Stomach (tissue), 9 donors: Measurements from ENCODE around the gene RAB1A. TPM values are rescaled to one million over a fixed set of nuclear protein-coding genes. Genes with fewer than 3 reads are reported as not detected.

Experiments used
- DNase-seq, 2 donors: peaks; one replicate each; pipeline versions ENCODE4 v3.0.0 to v3.0.0-alpha.2; 2013 to 2019
- H3K27ac ChIP-seq, 5 donors: fragments of 200-600 bp in 4 of 5; sonication (generic) in 4 of 5; one replicate each; pipeline ENCODE4 v1.5.1; 2013 to 2019; ENCODE audit warnings: mild to moderate bottlenecking in 1 of 5, moderate library complexity in 1 of 5
- H3K27me3 ChIP-seq, 3 donors: fragments of 200-600 bp; sonication (generic); one replicate each; pipeline ENCODE4 v1.5.1; 2017 to 2019; ENCODE audit warnings: mixed run types in 1 of 3
- H3K36me3 ChIP-seq, 4 donors: fragments of 200-600 bp; sonication (generic); 1 replicate in 3 of 4; 2 replicates in 1 of 4; pipeline ENCODE4 v1.5.1; 2016 to 2019
- H3K4me1 ChIP-seq, 4 donors: fragments of 200-600 bp; sonication (generic); one replicate each; pipeline ENCODE4 v1.5.1; 2016 to 2019
- H3K4me3 ChIP-seq, 4 donors: fragments of 200-600 bp; sonication (generic) in 3 of 4; one replicate each; pipeline ENCODE4 v1.5.1; 2016 to 2019; ENCODE audit warnings: mild to moderate bottlenecking in 1 of 4
- H3K9me3 ChIP-seq, 4 donors: fragments of 200-600 bp; sonication (generic); one replicate each; pipeline ENCODE4 v1.5.1; 2016 to 2019
- CTCF ChIP-seq, 7 experiments: fragments of 450-650 bp in 4 of 7; fragments of 200-600 bp in 3 of 7; sonication (generic) in 3 of 7; IDR thresholded peaks; one replicate each; pipeline ENCODE4 v1.5.1; 2016 to 2019; ENCODE audit warnings: antibody characterized with exemption in 7 of 7, control low read depth in 2 of 7, mild to moderate bottlenecking in 1 of 7
- EP300 ChIP-seq: sonication (generic); formaldehyde crosslinking; IDR thresholded peaks from one replicate; pipeline ENCODE4 v1.6.1; 2017; ENCODE audit warnings: antibody characterized with exemption
- POLR2A ChIP-seq, 4 donors: fragments of 450-650 bp; IDR thresholded peaks; one replicate each; pipeline ENCODE4 v1.6.1; 2016; ENCODE audit warnings: antibody characterized with exemption in 4 of 4, control low read depth in 2 of 4, mild to moderate bottlenecking in 1 of 4, moderate library complexity in 1 of 4
- POLR2AphosphoS5 ChIP-seq, 3 donors: sonication (generic); formaldehyde crosslinking; IDR thresholded peaks; one replicate each; pipeline ENCODE4 v1.6.1; 2016; ENCODE audit warnings: antibody characterized with exemption in 3 of 3
- WGBS, 5 donors: extraction: QIAGEN DNeasy Blood & Tissue Kit in 3 of 5; methylation state at CpG; one replicate each; pipeline versions ENCODE4 v1.1.5 to v1.1.7; 2013 to 2018; 5-methylcytosine and 5-hydroxymethylcytosine counted together
- intact Hi-C: fragments of 100-400 bp; cut with DNase I; formaldehyde crosslinking; loops from one replicate; pipeline ENCODE4 v1.15.1; 2023; ENCODE audit warnings: low total_unique reads
- polyA plus RNA-seq, 3 donors: library from polyadenylated mRNA; stranded (reverse); fragments of 200-250 nt; gene quantifications; one replicate each; pipeline ENCODE4 v1.2.3, GENCODE V29; 2013
- total RNA-seq, 5 donors: library from RNA; depleted of rRNA; stranded (reverse); fragments of >200 nt; gene quantifications; one replicate each; pipeline versions ENCODE4 v1.1.0 to v1.2.3, GENCODE V29; 2014 to 2016
- donor health status: healthy with polysubstance abuse.
- donor health status: Bipolar disorder and iron deficiency.
- donor health status: healthy.

RAB1A gene
- total and polyA plus RNA-seq, 8 donors, result 58.2 to 160 (median 88.1) TPM

- Histone ChIP-seq H3K4me3 (no peak overlapping the region), H3K4me1 (peaks cover 15 to 92% (median 55%) of the 10 kb centered on the region in 4 donors), H3K27me3 (no peaks in the 10 kb centered on the region), H3K36me3 (peaks cover 0 to 6% (median 3%) of the 10 kb centered on the region in 4 donors), H3K9me3 (no peaks in the 10 kb centered on the region), H3K27ac (no peak overlapping the region)
- no peak for DNase-seq
- no peak for TF ChIP-seq CTCF (IDR thresholded peaks at IDR 0.05)
- no peak for TF ChIP-seq POLR2AphosphoS5 (IDR thresholded peaks at IDR 0.05)
- TF ChIP-seq EP300, result no peak
- intact Hi-C loops, result no loop called here
- 43 to 57% (median 48%) methylated on average over 3 of the region's 3 CpGs for WGBS, 5 donors
Observed at GRCh38 chr2:65112633-65113032, 17.3 kb downstream of the RAB1A start.

- intact Hi-C loops, result no loop called here
- peaks cover 0 to 13% (median 11%) of the 10 kb centered on the region in 4 donors for H3K36me3 ChIP-seq
- no peak overlapping the region for H3K27ac ChIP-seq
- TF ChIP-seq POLR2AphosphoS5 (IDR thresholded peaks at IDR 0.05), result no peak
- TF ChIP-seq POLR2A (IDR thresholded peaks at IDR 0.05), result no peak
- no peak for TF ChIP-seq EP300
- no peak for TF ChIP-seq CTCF (IDR thresholded peaks at IDR 0.05)
- no peaks in the 10 kb centered on the region for H3K9me3 ChIP-seq
- no peak for DNase-seq
- peaks cover 0 to 87% (median 49%) of the 10 kb centered on the region in 4 donors for H3K4me1 ChIP-seq
- 48 to 64% (median 54%) methylated on average over 6 of the region's 6 CpGs for WGBS, 5 donors
- no peaks in the 10 kb centered on the region for H3K27me3 ChIP-seq
- no peak overlapping the region for H3K4me3 ChIP-seq
Observed at GRCh38 chr2:65108780-65109179, 21.1 kb downstream of the RAB1A start.

DNA sequence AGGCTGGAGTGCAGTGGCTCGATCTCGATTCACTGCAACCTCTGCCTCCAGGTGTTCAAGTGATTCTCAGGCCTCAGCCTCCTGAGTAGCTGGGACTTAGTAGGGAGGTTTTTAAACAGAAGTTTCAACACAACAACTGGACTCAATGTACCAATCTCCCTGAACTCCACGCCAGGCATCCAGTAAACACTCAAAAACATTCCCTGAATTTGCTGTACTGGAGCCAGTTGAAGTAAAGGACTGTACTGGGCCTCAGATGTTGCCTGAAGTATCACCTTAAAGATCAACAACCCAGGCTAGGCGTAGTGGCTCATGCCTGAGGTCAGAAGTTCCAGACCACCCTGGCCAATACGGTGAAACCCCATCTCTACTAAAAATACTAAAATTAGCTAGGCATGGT, 22.4 kb downstream of the RAB1A start:
- Histone ChIP-seq H3K4me3 (no peak overlapping the region), H3K4me1 (peaks cover 11 to 85% (median 49%) of the 10 kb centered on the region in 4 donors), H3K27me3 (no peaks in the 10 kb centered on the region), H3K27ac (no peak overlapping the region), H3K36me3 (peaks cover 4 to 23% (median 22%) of the 10 kb centered on the region in 4 donors), H3K9me3 (no peaks in the 10 kb centered on the region)
- intact Hi-C loops, result no loop called here
- no peak for TF ChIP-seq POLR2AphosphoS5 (IDR thresholded peaks at IDR 0.05)
- no peak for TF ChIP-seq POLR2A (IDR thresholded peaks at IDR 0.05)
- TF ChIP-seq CTCF (IDR thresholded peaks at IDR 0.05), result no peak
- TF ChIP-seq EP300, result no peak
- no peak for DNase-seq
- WGBS, 5 donors, result 87 to 95% (median 94%) methylated on average over 3 to 5 of the region's 5 CpGs

GRCh38 chr2:65103013-65103715, 26.7 kb downstream of the RAB1A start:
- Histone ChIP-seq H3K4me3 (no peak overlapping the region), H3K4me1 (peaks cover 0 to 65% (median 33%) of the 10 kb centered on the region in 4 donors), H3K27ac (peak overlapping the region in 1 of 5 donors; percentile 29), H3K27me3 (no peaks in the 10 kb centered on the region), H3K9me3 (no peaks in the 10 kb centered on the region), H3K36me3 (peaks cover 8 to 63% (median 56%) of the 10 kb centered on the region in 4 donors)
- no peak for TF ChIP-seq POLR2AphosphoS5 (IDR thresholded peaks at IDR 0.05)
- no peak for TF ChIP-seq CTCF (IDR thresholded peaks at IDR 0.05)
- TF ChIP-seq POLR2A (IDR thresholded peaks at IDR 0.05), result no peak
- TF ChIP-seq EP300, result no peak
- WGBS, 5 donors, result 48 to 59% (median 52%) methylated on average over 6 of the region's 6 CpGs
- DNase-seq, result no peak
- intact Hi-C loops, result no loop called here
